Breast epithelium (tissue), 3 donors: ENCODE results near the gene ATG3.

Source experiments
- CTCF ChIP-seq, 3 donors: fragments of 450-650 bp; IDR thresholded peaks; one replicate each; pipeline ENCODE4 v1.5.1; 2016 to 2017; ENCODE audit warnings: antibody characterized with exemption in 3 of 3, mild to moderate bottlenecking in 3 of 3, moderate library complexity in 3 of 3
- POLR2A ChIP-seq: fragments of 450-650 bp; IDR thresholded peaks from one replicate; pipeline ENCODE4 v1.6.1; 2016; ENCODE audit warnings: antibody characterized with exemption, mild to moderate bottlenecking, moderate library complexity
- POLR2AphosphoS5 ChIP-seq, 3 donors: sonication (generic); formaldehyde crosslinking; IDR thresholded peaks; one replicate each; pipeline ENCODE4 v1.6.1; 2017; ENCODE audit warnings: antibody characterized with exemption in 3 of 3

- TF ChIP-seq POLR2A (no peak), CTCF (IDR thresholded peaks at IDR 0.05) (no peak), POLR2AphosphoS5 (IDR thresholded peaks at IDR 0.05) (no peak)
These were observed 25.6 kb upstream of the ATG3 start for GRCh38 chr3:112587336-112587735.
